Omental fat pad (tissue), 4 donors: ENCODE results near the gene BMP7. TPM values are rescaled to one million over a fixed set of nuclear protein-coding genes. Genes with fewer than 3 reads are reported as not detected.
"Not testable (repeated sequence)": the region's sequence is repeated elsewhere in the genome, so short reads cannot be mapped to it uniquely, and the experiment has no call there.

Experiments used
- ATAC-seq: fragments of 150-250 bp; one replicate; pipeline ENCODE4 v1.9.1; 2016; ENCODE audit warnings: mild to moderate bottlenecking, moderate library complexity; ENCODE audit not compliant: low FRiP score
- DNase-seq: peaks from one replicate; pipeline ENCODE4 v3.0.0-alpha.2; 2019; ENCODE audit warnings: low spot score
- total RNA-seq, 4 donors: library from RNA; depleted of rRNA; stranded (reverse); fragments of >200 nt; gene quantifications; one replicate each; pipeline ENCODE4 v1.1.0, GENCODE V29; 2016
- TF ChIP-seq, protein P1 (sequence below), 3 donors: fragments of 450-650 bp; IDR thresholded peaks; one replicate each; pipeline ENCODE4 v1.5.1; 2016 to 2017; ENCODE audit warnings: antibody characterized with exemption in 3 of 3, mild to moderate bottlenecking in 3 of 3, moderate library complexity in 2 of 3

Gene BMP7
- total RNA-seq, 4 donors from 2014 or later = 0.79 to 5.1 (median 1.7) TPM

DNA sequence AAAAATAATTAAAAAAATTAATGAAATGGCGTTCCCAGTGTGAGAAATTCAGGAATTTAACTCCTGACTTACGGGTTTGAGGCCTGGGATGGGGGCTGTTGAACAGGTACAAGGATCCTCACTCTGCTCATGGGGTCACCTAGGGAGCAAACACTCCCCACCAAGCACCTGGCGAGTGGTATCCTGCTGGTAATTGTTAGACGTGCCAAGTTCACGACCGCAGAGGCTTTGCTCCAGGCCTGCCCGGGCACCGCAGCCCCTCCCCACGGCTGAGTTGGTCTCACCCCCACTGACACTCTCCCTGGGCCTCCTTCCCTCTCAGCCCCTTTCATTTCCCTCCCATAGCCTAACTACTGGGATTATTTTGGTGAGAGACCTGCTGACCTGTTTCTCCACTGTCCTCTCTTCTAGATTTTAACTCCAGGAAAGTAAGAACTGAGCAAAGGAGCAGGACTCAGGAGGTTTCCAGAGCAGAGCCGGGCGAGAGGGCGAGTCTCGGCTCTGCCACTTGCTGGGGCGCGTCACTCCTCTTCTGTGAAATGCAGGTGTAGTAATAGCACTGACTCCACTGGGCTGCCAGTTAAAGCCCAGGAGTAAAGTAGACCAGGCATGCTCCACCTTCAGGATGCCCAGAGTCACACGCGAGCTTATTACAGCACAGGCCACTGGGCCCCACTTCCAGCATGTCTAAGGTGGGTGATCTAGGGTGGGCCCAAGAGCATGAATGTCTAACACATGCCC is 22.8 kb downstream of the BMP7 start:
- ATAC-seq (peak; percentile 79), DNase-seq (no peak)
- TF ChIP-seq, protein P1, sequence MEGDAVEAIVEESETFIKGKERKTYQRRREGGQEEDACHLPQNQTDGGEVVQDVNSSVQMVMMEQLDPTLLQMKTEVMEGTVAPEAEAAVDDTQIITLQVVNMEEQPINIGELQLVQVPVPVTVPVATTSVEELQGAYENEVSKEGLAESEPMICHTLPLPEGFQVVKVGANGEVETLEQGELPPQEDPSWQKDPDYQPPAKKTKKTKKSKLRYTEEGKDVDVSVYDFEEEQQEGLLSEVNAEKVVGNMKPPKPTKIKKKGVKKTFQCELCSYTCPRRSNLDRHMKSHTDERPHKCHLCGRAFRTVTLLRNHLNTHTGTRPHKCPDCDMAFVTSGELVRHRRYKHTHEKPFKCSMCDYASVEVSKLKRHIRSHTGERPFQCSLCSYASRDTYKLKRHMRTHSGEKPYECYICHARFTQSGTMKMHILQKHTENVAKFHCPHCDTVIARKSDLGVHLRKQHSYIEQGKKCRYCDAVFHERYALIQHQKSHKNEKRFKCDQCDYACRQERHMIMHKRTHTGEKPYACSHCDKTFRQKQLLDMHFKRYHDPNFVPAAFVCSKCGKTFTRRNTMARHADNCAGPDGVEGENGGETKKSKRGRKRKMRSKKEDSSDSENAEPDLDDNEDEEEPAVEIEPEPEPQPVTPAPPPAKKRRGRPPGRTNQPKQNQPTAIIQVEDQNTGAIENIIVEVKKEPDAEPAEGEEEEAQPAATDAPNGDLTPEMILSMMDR (IDR thresholded peaks at IDR 0.05) = no peak

DNA sequence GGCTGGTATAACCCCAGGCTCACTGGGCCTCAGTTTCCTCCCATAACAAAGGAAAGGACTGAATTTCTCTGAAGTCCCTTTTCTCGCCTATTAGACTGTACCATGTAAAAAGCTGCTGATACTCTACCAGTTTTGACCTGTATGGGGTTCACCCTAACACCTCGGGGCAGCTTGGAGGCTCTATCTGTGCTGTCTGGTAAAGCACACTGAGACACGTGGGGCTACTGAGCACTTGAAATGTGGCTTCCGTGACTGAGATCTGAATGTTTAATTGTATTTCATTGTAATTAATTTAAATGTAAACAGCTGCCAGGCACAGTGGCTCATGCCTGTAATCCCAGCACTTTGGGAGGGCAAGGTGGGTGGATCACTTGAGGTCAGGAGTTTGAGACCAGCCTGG is 24.0 kb downstream of the BMP7 start:
- no peak for ATAC-seq
- DNase-seq = no peak
- TF ChIP-seq, protein P1 (IDR thresholded peaks at IDR 0.05) = no peak

DNA sequence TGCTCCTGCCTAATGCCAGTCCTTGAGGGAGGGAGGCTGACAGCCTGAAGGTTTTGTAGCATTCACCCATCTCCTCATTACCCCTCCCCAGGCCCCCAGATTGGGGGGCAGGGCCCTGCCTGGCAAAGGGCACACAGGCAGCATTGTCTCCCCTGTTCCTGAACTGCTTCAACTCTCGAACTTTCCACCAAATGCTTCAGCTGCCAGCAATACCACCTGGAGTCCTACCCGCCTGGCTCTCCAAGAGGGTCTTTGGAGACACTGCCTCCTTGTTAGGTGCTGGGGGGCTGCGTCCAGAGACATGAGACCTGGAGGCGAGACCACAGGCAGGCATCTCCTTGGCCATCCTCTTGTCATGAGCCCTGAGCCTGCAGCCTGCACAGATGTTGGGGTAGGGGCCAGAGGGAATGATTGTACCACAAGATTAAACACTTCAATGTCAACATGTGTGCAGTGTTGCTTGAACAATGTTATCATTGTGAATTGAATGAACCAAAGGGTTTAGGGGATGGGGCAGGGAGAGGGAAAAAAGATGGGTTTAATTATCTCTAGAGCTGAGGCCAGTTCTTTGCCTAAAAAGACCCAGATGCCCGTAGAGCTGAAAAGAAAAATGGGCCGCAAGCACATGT is 25.0 kb downstream of the BMP7 start:
- DNase-seq (no peak), ATAC-seq (no peak)
- TF ChIP-seq, protein P1 (IDR thresholded peaks at IDR 0.05) = no peak

DNA sequence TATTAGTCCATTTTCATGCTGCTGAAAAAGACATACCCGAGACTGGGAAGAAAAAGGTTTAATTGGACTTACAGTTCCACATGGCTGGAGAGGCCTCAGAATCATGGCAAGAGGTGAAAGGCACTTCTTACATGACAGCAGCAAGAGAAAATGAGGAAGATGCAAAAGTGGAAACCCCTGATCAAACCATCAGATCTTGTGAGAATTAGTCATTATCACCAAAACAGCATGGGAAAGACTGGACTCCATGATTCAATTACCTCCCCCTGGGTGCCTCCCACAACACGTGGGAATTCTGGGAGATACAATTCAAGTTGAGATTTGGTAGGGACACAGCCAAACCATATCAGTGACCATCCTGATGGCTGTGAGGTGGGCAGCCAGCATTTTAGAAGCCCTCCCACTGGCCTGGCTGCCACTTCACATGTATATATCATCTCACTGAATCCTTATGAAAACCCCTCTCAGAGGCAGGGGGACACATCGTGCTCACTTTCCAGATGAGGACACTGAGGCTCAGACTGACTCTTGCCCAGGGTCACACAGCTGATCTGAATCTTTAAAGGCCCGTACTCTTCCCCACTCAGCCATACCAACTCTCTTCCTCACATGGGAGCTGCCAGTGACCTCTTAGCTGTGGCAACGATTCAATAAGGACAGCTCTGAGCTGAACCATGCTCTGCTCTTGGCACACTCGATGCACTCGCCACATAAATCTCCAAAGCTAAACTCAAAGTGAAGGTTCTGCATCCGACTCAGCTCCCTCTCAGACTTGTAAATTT is 25.7 kb downstream of the BMP7 start:
- DNase-seq = no peak
- no peak for ATAC-seq
- TF ChIP-seq, protein P1 (IDR thresholded peaks at IDR 0.05) = no peak

DNA sequence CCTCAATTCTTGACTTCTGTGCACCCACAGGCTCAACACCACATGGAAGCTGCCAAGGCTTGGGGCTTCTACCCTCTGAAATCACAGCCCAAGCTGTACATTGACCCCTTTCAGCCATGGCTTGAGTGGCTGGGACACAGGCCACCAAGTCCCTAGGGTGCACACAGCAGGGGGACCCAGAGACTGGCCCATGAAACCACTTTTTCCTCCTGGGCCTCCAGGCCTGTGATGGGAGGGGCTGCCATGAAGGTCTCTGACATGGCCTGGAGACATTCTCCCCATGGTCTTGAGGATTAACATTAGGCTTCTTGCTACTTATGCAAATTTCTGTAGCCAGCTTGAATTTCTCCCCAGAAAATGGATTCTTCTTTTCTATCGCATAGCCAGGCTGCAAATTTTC is 26.7 kb downstream of the BMP7 start:
- not testable (repeated sequence) for ATAC-seq

DNA sequence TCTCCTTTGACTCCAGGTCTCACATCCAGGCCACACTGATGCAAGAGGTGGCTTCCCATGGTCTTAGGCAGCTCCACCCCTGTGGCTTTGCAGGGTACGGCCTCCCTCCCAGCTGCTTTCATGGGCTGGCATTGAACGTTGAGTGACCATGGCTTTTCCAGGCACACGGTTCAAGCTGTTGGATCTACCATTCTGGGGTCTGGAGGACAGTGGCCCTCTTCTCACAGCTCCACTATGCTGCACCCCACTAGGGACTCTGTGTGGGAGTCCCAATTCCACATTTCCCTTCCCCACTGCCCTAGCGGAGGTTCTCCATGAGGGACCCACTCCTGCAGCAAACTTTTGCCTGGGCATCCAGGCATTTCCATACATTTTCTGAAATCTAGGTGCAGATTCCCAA is 27.1 kb downstream of the BMP7 start:
- DNase-seq, ATAC-seq: not testable (repeated sequence)

More for the DNA sequence above, 26.7 kb downstream of the BMP7 start:
- DNase-seq = not testable (repeated sequence)

DNA sequence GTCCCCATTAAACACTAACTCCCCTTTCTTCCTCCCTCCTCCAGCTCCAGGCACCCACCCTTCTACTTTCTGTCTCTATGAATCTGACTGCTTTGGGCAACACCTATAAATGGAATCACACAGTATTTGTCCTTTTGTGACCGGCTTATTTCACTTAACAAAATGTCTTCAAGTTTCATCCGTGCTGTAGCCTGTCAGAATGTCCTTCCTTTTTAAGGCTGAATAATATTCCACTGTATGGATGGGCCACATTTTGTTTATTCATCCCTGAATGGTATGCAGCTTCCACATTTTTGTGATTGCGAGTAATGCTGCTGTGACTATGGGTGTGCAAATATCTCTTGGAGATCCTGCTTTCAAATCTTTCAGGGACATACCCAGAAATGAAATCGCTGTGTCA is 28.4 kb downstream of the BMP7 start:
- no peak for DNase-seq

More for the DNA sequence above, 28.4 kb downstream of the BMP7 start:
- no peak for ATAC-seq
- TF ChIP-seq, protein P1 (IDR thresholded peaks at IDR 0.05) = no peak
